B cell (primary cell): ENCODE measurements around the gene USPL1. TPM values are rescaled to one million over a fixed set of nuclear protein-coding genes. Genes with fewer than 3 reads are reported as not detected.

Source experiments
- ATAC-seq: fragments of 200-7000 bp; cut with Tn5 transposase; one replicate; pipeline ENCODE4 v1.10.0; 2021; ENCODE audit warnings: low read depth, mild to moderate bottlenecking, moderate number of reproducible peaks, moderate library complexity
- CTCF ChIA-PET: fragments of 350-600 bp; sonication (Branson Sonifier 250); formaldehyde crosslinking; loops from one replicate; lab custom pipeline; 2021; ENCODE audit warnings: antibody characterized with exemption, inconsistent platforms; lab: Charles Lee
- POLR2A ChIA-PET: fragments of 350-600 bp; sonication (Branson Sonifier 250); formaldehyde crosslinking; loops from one replicate; lab custom pipeline; 2021; ENCODE audit warnings: antibody characterized with exemption; lab: Charles Lee
- DNase-seq: peaks from one replicate; pipeline ENCODE4 v3.0.0; 2013
- H2AFZ ChIP-seq: 2 replicates; pipeline ENCODE4 v1.6.1; 2012; ENCODE audit warnings: mild to moderate bottlenecking, low read depth, low read length; ENCODE audit not compliant: insufficient read depth, poor library complexity, severe bottlenecking
- H3K27ac ChIP-seq, 2 donors: 1 replicate in 1 of 2; 2 replicates in 1 of 2; pipeline ENCODE4 v1.5.1; 2012 to 2013; ENCODE audit warnings: low read length in 2 of 2, mild to moderate bottlenecking in 2 of 2, moderate library complexity in 1 of 2
- H3K27me3 ChIP-seq, 4 experiments: fragments of 200-600 bp in 1 of 4; sonication (generic) in 1 of 4; replicated peaks in 1 of 4; 1 replicate in 2 of 4; 2 replicates in 2 of 4; pipeline versions ENCODE4 v1.6.1 to v1.7.0; 2013 to 2016; ENCODE audit warnings: low read length in 3 of 4, mild to moderate bottlenecking in 2 of 4, mixed read lengths in 1 of 4, moderate library complexity in 1 of 4; ENCODE audit not compliant: insufficient read depth in 4 of 4, control insufficient read depth in 3 of 4; ENCODE audit errors: control extremely low read depth in 1 of 4
- H3K36me3 ChIP-seq, 2 experiments: replicated peaks in 1 of 2; 1 replicate in 1 of 2; 2 replicates in 1 of 2; pipeline versions ENCODE4 v1.6.1 to v1.7.1; 2013; ENCODE audit warnings: low read length in 1 of 2; ENCODE audit not compliant: insufficient read depth in 2 of 2, control insufficient read depth in 1 of 2; ENCODE audit errors: control extremely low read depth in 1 of 2, extremely low read depth in 1 of 2
- H3K4me1 ChIP-seq, 2 donors: fragments of 200-600 bp in 1 of 2; sonication (generic) in 1 of 2; 1 replicate in 1 of 2; 2 replicates in 1 of 2; pipeline versions ENCODE4 v1.5.1 to v1.6.1; 2013 to 2017; ENCODE audit warnings: low read length in 2 of 2; ENCODE audit not compliant: control insufficient read depth in 2 of 2, insufficient read depth in 2 of 2
- H3K4me2 ChIP-seq: replicated peaks from 2 replicates; pipeline ENCODE3; 2012; ENCODE audit warnings: mild to moderate bottlenecking, low read depth, low read length; ENCODE audit not compliant: poor library complexity, severe bottlenecking
- H3K4me3 ChIP-seq, 5 experiments: fragments of 200-600 bp in 1 of 5; sonication (generic) in 1 of 5; 1 replicate in 3 of 5; 2 replicates in 2 of 5; pipeline versions ENCODE4 v1.5.1 to v1.7.0; 2011 to 2016; ENCODE audit warnings: low read length in 4 of 5, mild to moderate bottlenecking in 4 of 5, low read depth in 2 of 5, control low read depth in 1 of 5, moderate library complexity in 1 of 5; ENCODE audit not compliant: insufficient read depth in 1 of 5; ENCODE audit errors: control extremely low read depth in 1 of 5, extremely low read depth in 1 of 5
- H3K79me2 ChIP-seq: fragments of 200-600 bp; sonication (generic); one replicate; pipeline ENCODE4 v1.6.0; 2016; ENCODE audit warnings: low read length; ENCODE audit not compliant: control insufficient read depth, insufficient read depth
- H3K9ac ChIP-seq: fragments of 200-600 bp; sonication (generic); 2 replicates; pipeline ENCODE4 v1.6.1; 2017; ENCODE audit warnings: mild to moderate bottlenecking, low read length, moderate library complexity
- H3K9me3 ChIP-seq, 3 donors: one replicate each; pipeline versions ENCODE4 v1.6.1 to v1.7.1; 2013; ENCODE audit warnings: low read length in 2 of 3; ENCODE audit not compliant: control insufficient read depth in 2 of 3, insufficient read depth in 1 of 3; ENCODE audit errors: control extremely low read depth in 1 of 3
- H4K20me1 ChIP-seq: 2 replicates; pipeline ENCODE4 v1.6.0; 2012; ENCODE audit warnings: mild to moderate bottlenecking, low read length; ENCODE audit not compliant: insufficient read depth, control insufficient read depth, poor library complexity, severe bottlenecking
- H3K27ac Mint-ChIP-seq: one replicate; pipeline ENCODE4 v1.8.0; 2021; ENCODE audit warnings: mixed read lengths
- H3K27me3 Mint-ChIP-seq: one replicate; pipeline ENCODE4 v1.8.0; 2021; ENCODE audit warnings: mixed read lengths
- H3K4me1 Mint-ChIP-seq: one replicate; pipeline ENCODE4 v1.8.0; 2021; ENCODE audit warnings: mixed read lengths
- H3K4me3 Mint-ChIP-seq: one replicate; pipeline ENCODE4 v1.8.0; 2021; ENCODE audit warnings: mixed read lengths
- H3K9me3 Mint-ChIP-seq: one replicate; pipeline ENCODE4 v1.8.0; 2022; ENCODE audit warnings: mixed read lengths; ENCODE audit not compliant: insufficient read depth
- CTCF ChIP-seq: fragments of 200-600 bp; IDR thresholded peaks from one replicate; pipeline ENCODE4 v1.8.0; 2022; ENCODE audit warnings: antibody characterized with exemption, mild to moderate bottlenecking
- EZH2 ChIP-seq: IDR thresholded peaks from 2 replicates; pipeline ENCODE4 v1.6.1; 2012; ENCODE audit warnings: borderline replicate concordance, low read depth, mild to moderate bottlenecking, moderate library complexity, low read length; ENCODE audit not compliant: insufficient read depth, poor library complexity, severe bottlenecking
- WGBS: methylation state at CpG from one replicate; pipeline ENCODE4 v1.1.5; 2013; ENCODE audit warnings: missing lambda C conversion rate; ENCODE audit not compliant: insufficient coverage; 5-methylcytosine and 5-hydroxymethylcytosine counted together
- intact Hi-C: fragments of 100-400 bp; cut with micrococcal nuclease; formaldehyde crosslinking; loops from one replicate; pipeline ENCODE4 v1.10.0; 2022
- polyA plus RNA-seq: library from polyadenylated mRNA; depleted of rRNA; stranded (reverse); fragments of >200 nt; gene quantifications from 2 replicates; pipeline ENCODE4 v1.2.3, GENCODE V29; 2012
- total RNA-seq, 2 donors: library from RNA; stranded (reverse); fragments of 120-200 nt in 1 of 2; gene quantifications; 1 replicate in 1 of 2; 2 replicates in 1 of 2; pipeline versions ENCODE4 v1.2.3 to v1.2.4, GENCODE V29; 2013 to 2022

Gene USPL1
- total and polyA plus RNA-seq, 2 donors (not counting 1 experiment from before 2014, with no cell fraction given): 30.2 to 55.8 TPM

GRCh38 chr13:30577401-30577852 lies 40.3 kb upstream of the USPL1 start:
- Histone ChIP-seq H3K4me1 (peaks cover 3 to 4% of the 10 kb centered on the region in 2 donors), H3K36me3 (no peaks in the 10 kb centered on the region), H2AFZ (no peak overlapping the region), H3K9ac (no peak overlapping the region), H3K9me3 (no peaks in the 10 kb centered on the region), H3K4me3 (no peak overlapping the region), H3K27me3 (peaks cover 0 to 3% (median 0%) of the 10 kb centered on the region in 4 experiments), H3K79me2 (no peaks in the 10 kb centered on the region), H3K27ac (no peak overlapping the region), H4K20me1 (no peaks in the 10 kb centered on the region), H3K4me2 (no peak overlapping the region)
- CTCF ChIA-PET: interaction anchor here (0.7 to 3.8 kb wide), 3 partner anchors 112 to 445 kb away, joined by 3 to 14 read pairs (median 4); partner anchors contain the start of gene HMGB1
- TF ChIP-seq EZH2: no peak
- TF ChIP-seq CTCF: no peak
- peak; percentile 70 for ATAC-seq
- WGBS: 73% methylated on average over 4 of the region's 6 CpGs
- Mint-ChIP-seq H3K9me3 (no peaks in the 10 kb centered on the region), H3K27me3 (no peaks in the 10 kb centered on the region), H3K4me3 (no peak overlapping the region), H3K4me1 (peaks cover 12% of the 10 kb centered on the region), H3K27ac (no peak overlapping the region)
- intact Hi-C loops: no loop called here
- POLR2A ChIA-PET: interaction anchor here (0.5 to 0.7 kb wide), 3 partner anchors 30 to 727 kb away, joined by 3 to 8 read pairs (median 6); no protein-coding TSS in a partner anchor
- no peak for DNase-seq

- no peak for TF ChIP-seq CTCF
- no peak for TF ChIP-seq EZH2
- Histone ChIP-seq H3K9me3 (no peaks in the 10 kb centered on the region), H4K20me1 (no peaks in the 10 kb centered on the region), H3K36me3 (no peaks in the 10 kb centered on the region), H3K4me1 (no peaks in the 10 kb centered on the region), H3K79me2 (no peaks in the 10 kb centered on the region), H3K27ac (no peak overlapping the region), H3K4me3 (no peak overlapping the region), H3K27me3 (peaks cover 0 to 3% (median 0%) of the 10 kb centered on the region in 4 experiments), H3K4me2 (no peak overlapping the region), H3K9ac (no peak overlapping the region), H2AFZ (no peak overlapping the region)
- Mint-ChIP-seq H3K27me3 (no peaks in the 10 kb centered on the region), H3K4me1 (peaks cover 7% of the 10 kb centered on the region), H3K4me3 (no peak overlapping the region), H3K27ac (no peak overlapping the region), H3K9me3 (no peaks in the 10 kb centered on the region)
- ChIA-PET POLR2A (interaction anchor here (0.6 kb wide), 1 partner anchor 828 kb away, joined by 4 read pairs; no protein-coding TSS in a partner anchor), CTCF (interaction anchor here (0.9 to 5.1 kb wide), 18 partner anchors 9 to 466 kb away, joined by 3 to 49 read pairs (median 4); partner anchors contain the start of gene USPL1)
- intact Hi-C loops: loop anchor here (1.0 to 5.0 kb wide), 2 partner anchors 221 to 449 kb away; no protein-coding TSS in a partner anchor
- WGBS: 100% methylated on average over 1 of the region's 3 CpGs
- DNase-seq (no peak), ATAC-seq (no peak)
Measured at GRCh38 chr13:30580852-30581502, 36.7 kb upstream of the USPL1 start.
